ENCODE data around the gene DHX8. TPM values are rescaled to one million over a fixed set of nuclear protein-coding genes. Genes with fewer than 3 reads are reported as not detected.

DHX8 gene
- total and polyA plus RNA-seq, 2 donors from 2014 or later: 28.7 to 53.9 TPM

GRCh38 chr17:43560461-43561427, 77.0 kb downstream of the DHX8 start:
- no peak overlapping the region for H3K9ac ChIP-seq (ENCODE audit: low read length in 3 of 3)
- peaks cover 0 to 5% (median 4%) of the 10 kb centered on the region in 3 donors for H3K4me1 ChIP-seq (ENCODE audit: control insufficient read depth in 2 of 3, insufficient read depth in 2 of 3, low read depth in 1 of 3, low read length in 3 of 3)
- no peaks in the 10 kb centered on the region for H3K9me3 ChIP-seq (ENCODE audit: control insufficient read depth in 2 of 3, insufficient read depth in 1 of 3, low read length in 3 of 3)
- DNase-seq: no peak
- H3K27ac ChIP-seq (ENCODE audit: low read depth in 2 of 2, low read length in 2 of 2): no peak overlapping the region
- no peaks in the 10 kb centered on the region for H3K36me3 ChIP-seq (ENCODE audit: control insufficient read depth in 2 of 3, insufficient read depth in 3 of 3, low read length in 3 of 3)
- H3K27me3 ChIP-seq (ENCODE audit: control insufficient read depth, insufficient read depth, low read length): no peaks in the 10 kb centered on the region
- FAIRE-seq: no peak
- H3K4me3 ChIP-seq (ENCODE audit: low read length in 3 of 3): no peak overlapping the region
- intact Hi-C loops (cut with DNase I): no loop called here
- TF ChIP-seq CTCF (IDR thresholded peaks at IDR 0.05; ENCODE audit: borderline replicate concordance, extremely low read depth, insufficient read depth): no peak

GRCh38 chr17:43562679-43563599, 79.2 kb downstream of the DHX8 start:
- H3K4me1 ChIP-seq (ENCODE audit: control insufficient read depth in 2 of 3, insufficient read depth in 2 of 3, low read depth in 1 of 3, low read length in 3 of 3): peaks cover 0 to 5% (median 0%) of the 10 kb centered on the region in 3 donors
- no peak for FAIRE-seq
- peak in 3 of 5 donors; percentile 33 to 67 (median 59) for DNase-seq
- H3K4me3 ChIP-seq (ENCODE audit: low read length in 3 of 3): no peak overlapping the region
- H3K9me3 ChIP-seq (ENCODE audit: control insufficient read depth in 2 of 3, insufficient read depth in 1 of 3, low read length in 3 of 3): no peaks in the 10 kb centered on the region
- H3K27ac ChIP-seq (ENCODE audit: low read depth in 2 of 2, low read length in 2 of 2): no peak overlapping the region
- H3K36me3 ChIP-seq (ENCODE audit: control insufficient read depth in 2 of 3, insufficient read depth in 3 of 3, low read length in 3 of 3): no peaks in the 10 kb centered on the region
- H3K9ac ChIP-seq (ENCODE audit: low read length in 3 of 3): no peak overlapping the region
- H3K27me3 ChIP-seq (ENCODE audit: control insufficient read depth, insufficient read depth, low read length): no peaks in the 10 kb centered on the region
- TF ChIP-seq CTCF (IDR thresholded peaks at IDR 0.05; ENCODE audit: borderline replicate concordance, extremely low read depth, insufficient read depth): no peak
- intact Hi-C loops (cut with DNase I): no loop called here

- no peak overlapping the region for H3K27ac ChIP-seq (ENCODE audit: low read depth in 2 of 2, low read length in 2 of 2)
- no peak overlapping the region for H3K9ac ChIP-seq (ENCODE audit: low read length in 3 of 3)
- DNase-seq (no peak), FAIRE-seq (no peak)
- H3K36me3 ChIP-seq (ENCODE audit: control insufficient read depth in 2 of 3, insufficient read depth in 3 of 3, low read length in 3 of 3): no peaks in the 10 kb centered on the region
- H3K4me3 ChIP-seq (ENCODE audit: low read length in 3 of 3): no peak overlapping the region
- H3K27me3 ChIP-seq (ENCODE audit: control insufficient read depth, insufficient read depth, low read length): no peaks in the 10 kb centered on the region
- peaks cover 0 to 5% (median 0%) of the 10 kb centered on the region in 3 donors for H3K4me1 ChIP-seq (ENCODE audit: control insufficient read depth in 2 of 3, insufficient read depth in 2 of 3, low read depth in 1 of 3, low read length in 3 of 3)
- H3K9me3 ChIP-seq (ENCODE audit: control insufficient read depth in 2 of 3, insufficient read depth in 1 of 3, low read length in 3 of 3): no peaks in the 10 kb centered on the region
- intact Hi-C loops (cut with DNase I): no loop called here
- TF ChIP-seq CTCF (IDR thresholded peaks at IDR 0.05; ENCODE audit: borderline replicate concordance, extremely low read depth, insufficient read depth): no peak
These were observed 80.1 kb downstream of the DHX8 start for GRCh38 chr17:43563600-43564594.

All from kidney (tissue), 14 donors.